LHCN-M2 (cell line): ENCODE measurements around the gene LPCAT2. TPM values are rescaled to one million over a fixed set of nuclear protein-coding genes. Genes with fewer than 3 reads are reported as not detected.
"Not testable (repeated sequence)": the region's sequence is repeated elsewhere in the genome, so short reads cannot be mapped to it uniquely, and the experiment has no call there.

Source experiments
- DNase-seq: peaks from one replicate; pipeline ENCODE4 v3.0.0-alpha.2; 2012; ENCODE audit warnings: low read depth
- total RNA-seq: library from RNA; depleted of rRNA; stranded (reverse); fragments of >200 nt; gene quantifications from 2 replicates; pipeline ENCODE4 v1.2.3, GENCODE V29; 2014; rRNA removed

The LPCAT2 gene
- total RNA-seq, 1 experiment from 2014 or later: 6.8 TPM

DNA sequence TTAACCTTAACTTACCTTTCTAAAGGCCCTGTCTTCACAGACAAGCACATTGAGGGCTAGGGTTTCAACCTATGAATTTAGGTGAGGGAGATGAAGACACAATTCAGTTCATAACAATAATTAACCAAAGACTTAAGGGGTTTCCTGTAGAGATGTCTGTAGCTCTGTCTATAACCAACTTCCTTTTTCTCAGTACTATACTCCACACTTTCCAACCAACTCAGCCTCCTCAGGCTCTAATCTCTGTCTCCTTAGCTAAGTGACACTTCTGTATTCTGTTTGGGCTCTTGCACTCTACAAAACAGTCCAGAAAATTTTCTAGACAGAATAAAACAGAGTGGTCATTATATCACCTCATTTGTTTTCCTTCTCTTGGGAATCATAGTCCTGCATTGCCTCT is 83.4 kb downstream of the LPCAT2 start:
- no peak for DNase-seq

DNA sequence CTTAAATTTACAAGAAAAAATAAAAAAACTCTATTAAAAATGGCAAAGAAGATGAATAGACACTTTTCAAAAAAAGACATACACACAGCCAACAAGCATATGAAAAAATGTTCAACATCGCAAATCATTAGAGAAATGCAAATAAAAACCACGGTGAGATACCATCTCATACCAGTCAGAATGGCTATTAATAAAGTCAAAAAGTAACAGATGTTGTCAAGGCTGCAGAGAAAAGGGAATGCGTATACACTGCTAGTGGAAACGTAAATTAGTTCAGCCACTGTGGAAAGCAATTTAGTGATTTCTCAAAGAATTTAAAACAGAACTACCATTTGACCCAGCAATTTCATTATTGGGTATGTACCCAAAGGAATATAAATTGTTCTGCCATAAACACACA is 89.1 kb downstream of the LPCAT2 start:
- DNase-seq: no peak

DNA sequence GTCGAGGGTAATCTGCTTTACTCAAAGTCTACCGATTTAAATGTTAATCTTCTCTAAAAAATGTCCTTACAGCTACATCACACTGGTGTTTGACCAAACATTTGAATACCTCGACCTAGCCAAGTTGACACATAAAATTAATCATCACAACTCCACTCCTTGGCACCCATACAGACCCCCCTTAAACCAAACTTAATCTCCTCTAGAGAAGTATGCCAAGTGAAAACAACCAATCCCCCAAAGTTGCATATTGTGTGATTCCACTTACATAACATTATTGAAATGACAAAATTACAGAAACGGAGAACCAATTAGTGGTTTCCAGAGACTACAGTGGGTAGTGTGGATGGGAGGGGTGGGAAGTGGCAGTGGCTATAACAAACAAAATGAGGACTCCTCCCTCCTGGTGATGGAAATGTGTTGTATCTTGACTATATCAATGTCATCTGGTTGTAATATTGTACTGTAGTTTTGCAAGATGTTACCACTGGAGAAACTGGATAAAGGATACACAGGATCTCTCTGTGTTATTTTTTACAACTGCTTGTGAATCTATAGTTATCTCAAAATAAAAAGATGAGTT is 97.0 kb downstream of the LPCAT2 start:
- DNase-seq: no peak

DNA sequence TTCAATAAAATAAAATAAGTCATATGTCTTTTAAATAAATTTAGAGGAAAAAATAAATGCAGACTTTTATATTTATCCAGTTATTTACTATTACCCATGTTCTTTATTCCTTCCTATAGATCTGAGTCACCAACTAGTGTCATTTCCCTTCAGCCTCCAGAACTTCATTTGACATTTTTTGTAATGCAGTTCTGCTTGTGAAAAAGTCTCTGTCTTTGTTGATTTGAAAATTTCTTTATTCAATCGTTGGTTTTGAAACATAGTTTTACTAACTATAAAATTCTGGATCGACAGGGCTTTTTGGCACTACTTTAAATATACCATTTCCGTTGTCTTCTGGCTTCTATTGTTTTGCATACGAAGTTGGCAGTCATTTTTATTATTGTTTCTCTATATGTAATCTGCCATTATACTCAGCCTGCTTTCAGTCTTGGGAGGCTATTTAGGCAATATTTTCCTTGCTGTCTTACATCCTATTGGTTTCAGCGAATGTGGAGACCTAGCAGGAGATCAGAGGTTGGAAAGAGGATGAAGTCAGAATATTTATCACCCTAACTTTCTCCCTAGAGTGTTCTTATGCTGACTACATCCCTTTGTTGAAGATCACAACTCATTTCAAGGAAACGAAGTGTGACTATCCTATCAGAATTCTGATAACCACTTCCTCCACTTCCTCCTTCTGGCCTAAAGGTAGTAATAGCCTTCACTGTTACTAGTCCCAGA is 104.9 kb downstream of the LPCAT2 start:
- DNase-seq: no peak

DNA sequence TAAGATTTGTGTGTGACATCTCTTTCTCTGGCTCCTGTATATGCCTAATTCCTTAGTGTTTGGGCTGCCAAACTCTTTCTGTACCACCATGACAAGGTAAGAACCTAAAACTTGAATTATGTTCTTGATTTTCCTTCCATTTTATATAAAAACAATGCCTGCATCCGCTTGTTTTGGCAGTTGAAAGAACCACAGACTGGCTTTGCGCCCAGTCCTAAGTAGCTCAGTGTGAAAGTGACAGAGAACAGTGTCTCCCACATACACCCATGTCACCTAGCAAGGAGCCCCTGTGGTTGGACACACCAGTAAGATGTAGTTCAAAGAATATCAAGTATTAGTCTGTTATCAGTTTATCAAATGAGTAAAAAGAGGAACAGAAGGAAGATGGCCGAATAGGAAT is 106.2 kb downstream of the LPCAT2 start:
- DNase-seq: no peak

DNA sequence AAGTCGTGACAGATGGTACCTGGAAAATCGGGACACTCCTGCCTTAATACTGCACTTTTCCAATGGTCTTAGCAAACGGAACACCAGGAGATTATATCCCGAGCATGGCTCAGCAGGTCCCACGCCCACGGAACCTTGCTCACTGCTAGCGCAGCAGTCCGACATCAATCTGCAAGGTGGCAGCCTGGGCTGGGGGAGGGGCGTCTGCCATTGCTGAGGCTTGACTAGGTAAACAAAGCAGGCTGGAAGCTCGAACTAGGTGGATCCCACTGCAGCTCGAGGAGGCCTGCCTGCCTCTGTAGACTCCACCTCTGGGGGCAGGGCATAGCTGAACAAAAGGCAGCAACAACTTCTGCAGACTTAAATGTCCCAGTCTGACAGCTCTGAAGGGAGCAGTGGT is 106.8 kb downstream of the LPCAT2 start:
- not testable (repeated sequence) for DNase-seq

DNA sequence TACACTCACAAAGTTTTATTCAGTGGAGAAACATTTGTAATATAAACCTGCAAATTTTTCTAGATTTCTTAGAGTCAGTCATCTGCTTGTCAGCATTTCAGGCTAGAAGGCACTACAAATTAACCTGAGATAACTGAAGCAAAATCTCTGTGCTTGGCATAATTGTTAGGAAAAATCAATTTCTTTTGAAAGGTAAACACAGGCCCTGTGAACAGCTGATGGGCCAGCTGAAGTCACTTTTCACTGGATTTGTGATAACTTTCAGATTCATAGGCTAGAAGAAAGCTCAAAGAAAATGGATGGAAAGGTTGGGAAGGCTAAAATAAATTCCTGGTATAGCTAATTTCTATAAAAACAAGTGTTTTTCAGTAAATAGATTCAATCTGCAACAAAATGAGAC is 112.9 kb downstream of the LPCAT2 start:
- DNase-seq: no peak

DNA sequence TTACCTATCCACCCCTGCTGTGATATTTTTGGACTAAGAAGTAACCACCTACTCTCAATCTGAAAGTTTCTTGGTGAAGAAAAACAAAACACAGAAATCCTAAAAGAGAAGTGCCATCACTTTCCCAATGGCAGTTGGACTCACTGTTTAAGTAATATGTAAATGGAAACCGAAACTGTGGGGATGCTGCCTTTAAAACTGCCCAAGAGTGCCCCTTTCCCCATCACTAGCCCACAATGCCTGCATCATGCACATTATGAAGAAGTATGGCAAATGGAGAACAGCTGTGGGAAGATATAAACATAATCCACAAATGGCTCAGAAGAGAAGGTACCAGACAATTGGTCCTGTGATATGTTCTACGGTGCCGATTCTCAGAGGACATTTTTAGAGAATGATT is 113.4 kb downstream of the LPCAT2 start:
- DNase-seq: peak; percentile 12

DNA sequence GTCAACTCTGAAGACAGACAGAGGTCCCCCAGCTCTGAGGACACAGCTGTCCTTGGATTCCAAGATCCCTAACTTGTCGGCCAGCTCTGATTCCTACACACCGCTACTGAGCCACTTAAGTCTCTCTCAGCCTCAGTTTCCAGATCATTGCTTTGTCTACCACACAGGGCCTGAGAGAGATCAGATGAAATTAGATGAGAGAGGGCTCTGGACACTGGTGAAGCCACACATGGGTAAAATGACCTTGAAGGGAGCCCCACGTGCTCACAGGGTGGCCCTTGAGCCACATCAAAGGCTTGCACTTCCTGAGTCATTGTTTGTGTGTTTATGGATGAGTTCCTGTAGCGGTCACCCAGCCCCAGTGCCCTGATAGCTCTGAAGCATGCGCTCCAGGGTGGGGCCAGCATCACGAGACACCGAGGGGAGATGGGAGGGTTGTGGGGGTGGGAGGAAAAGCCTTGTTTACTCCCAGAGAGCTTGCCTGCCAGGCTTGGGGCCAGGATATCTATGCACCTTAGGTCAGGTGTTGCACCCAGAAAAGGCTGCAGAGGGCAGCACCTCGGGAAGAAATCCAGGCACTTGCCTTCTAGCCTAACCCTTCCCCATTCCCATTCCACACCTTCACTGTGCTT is 114.2 kb downstream of the LPCAT2 start:
- DNase-seq: no peak

DNA sequence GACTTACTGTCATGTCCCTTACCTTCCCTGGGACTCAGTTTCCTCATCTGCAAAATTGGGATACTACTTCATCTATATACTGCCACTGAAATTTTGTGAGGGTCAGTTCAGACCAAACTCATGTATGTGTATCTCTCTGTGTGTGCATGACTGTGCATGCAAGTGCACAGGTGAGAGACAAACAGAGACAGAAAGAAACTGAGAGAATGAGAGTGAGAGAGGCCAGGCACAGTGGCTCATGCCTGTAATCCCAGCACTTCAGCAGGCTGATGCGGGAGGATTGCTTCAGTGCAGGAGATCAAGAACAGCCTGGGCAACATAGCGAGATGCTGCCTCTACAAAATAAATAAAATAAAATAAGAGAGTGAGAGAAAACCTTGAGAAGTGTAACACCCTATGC is 114.8 kb downstream of the LPCAT2 start:
- no peak for DNase-seq

DNA sequence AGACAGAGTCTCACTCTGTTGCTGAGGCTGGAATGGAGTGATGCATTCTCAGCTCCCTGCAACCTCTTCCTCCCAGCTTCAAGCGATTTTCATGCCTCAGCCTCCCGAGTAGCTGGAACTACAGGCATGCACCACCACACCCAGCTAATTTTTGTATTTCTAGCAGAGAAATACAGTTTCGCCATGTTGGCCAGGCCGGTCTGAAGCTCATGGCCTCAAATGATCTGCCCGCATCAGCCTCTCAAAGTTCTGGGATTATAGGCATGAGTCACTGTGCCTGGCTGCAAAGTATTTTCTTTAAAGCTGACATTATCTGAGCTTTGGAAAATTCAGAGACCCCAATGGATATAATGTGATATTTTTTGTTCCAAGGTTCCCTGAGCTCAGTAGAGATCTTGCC is 115.8 kb downstream of the LPCAT2 start:
- DNase-seq: no peak

DNA sequence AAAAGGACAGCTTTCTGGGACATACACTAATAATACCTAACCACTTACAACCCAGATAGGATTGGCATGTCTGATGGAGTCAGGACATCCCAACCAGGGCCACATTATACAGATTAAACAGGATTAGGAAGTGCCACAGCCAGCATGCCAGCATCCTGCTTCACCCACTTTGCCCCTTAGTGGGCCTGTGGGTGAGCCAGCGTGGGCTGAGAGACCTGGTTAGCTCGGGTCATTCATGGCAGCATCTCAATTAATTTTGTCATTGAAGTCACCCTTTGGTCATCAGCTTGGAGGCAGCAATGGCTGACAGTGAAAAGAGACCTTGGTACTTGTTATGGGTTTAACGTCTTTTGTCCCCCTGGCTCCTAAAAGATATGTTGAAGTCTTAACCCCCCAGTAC is 117.0 kb downstream of the LPCAT2 start:
- no peak for DNase-seq

DNA sequence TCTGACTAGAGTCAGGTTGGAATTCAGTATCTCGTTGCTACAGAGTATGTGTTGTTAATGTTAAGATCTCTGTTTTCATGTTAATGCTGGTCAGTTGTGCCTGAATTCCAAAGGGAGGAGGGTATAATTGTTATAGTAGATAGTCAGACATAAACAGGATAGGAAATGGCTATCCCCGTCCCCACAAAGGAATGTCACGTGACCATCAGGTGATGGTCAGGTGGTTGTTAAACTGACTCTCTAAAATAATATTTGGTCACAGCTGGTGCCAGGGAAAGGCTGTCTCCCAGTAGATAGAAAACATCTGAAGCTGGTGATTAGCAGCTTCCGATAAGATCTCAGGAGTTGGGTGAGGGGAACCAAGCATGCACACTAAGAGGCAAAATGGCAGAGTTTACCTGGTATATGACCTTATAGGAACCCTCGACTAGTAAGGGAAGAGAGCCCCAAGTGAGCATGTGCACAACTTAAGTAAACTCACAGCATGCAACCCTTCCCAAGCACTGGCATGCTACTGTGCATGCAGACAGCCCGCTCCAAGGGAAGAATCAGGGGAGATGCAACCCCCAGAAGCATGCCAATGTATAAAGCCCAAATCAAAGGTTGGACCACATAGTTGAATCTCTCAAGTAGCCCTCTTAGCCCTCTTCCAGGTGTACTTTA is 119.6 kb downstream of the LPCAT2 start:
- DNase-seq: no peak

DNA sequence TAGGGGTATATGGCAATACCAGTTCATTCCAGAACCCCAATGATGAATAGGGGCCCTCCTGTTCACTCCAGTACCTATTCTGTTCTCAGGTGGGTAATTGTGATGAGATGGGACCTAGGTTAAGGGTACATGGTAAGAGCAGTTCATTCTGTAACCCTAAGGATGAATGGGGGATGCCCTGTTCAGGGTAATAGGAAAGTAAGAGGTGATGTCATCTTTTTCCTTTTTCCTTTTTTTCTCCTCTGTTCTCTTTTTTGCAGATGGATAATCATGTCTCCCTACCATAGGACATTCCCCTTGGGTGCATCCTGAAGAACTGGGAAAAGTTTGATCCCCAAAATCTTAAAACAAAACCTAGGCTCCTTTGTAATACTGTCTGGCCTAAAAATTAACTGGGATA is 121.9 kb downstream of the LPCAT2 start:
- DNase-seq: no peak

DNA sequence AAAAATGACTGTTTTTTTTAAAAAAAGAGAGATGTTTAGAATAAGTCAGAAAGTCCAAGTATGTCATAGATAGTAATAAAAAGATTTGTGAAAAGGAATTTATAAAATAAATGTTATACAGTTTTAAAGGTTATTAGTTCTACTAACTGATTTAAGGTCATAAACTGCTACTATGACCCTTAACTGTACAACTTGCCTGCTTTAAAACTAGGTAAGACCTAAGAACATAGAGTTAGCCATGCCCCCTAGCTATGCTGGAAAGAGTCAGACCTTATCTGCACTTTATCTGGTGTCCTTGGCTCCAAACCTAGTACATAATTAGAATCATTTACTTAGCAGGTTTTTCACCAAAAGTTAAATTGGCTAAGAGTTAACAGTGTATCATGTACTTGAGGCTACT is 123.4 kb downstream of the LPCAT2 start:
- DNase-seq: no peak

DNA sequence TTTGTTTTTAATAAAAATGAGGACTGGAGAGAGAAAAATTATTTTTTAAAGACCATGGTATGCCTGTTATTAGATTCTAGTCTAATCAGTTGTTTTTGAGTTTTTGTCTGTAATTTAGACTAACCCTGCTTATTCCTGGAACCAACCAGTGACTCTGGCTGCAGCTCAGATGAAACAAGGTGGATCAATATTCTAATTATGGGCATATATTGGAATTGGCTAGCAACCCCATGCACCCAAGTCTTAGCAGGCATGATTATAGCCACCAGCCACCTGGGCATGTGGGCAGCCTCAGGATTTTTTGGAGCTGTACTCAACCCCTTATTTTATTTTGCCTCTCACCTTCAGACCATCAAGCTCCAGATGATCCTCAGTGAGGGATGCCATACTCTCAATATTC is 125.3 kb downstream of the LPCAT2 start:
- no peak for DNase-seq

Other genes with a start within 250 kb of the LPCAT2 start
- gene IRX6, start 184.9 kb upstream of the LPCAT2 start, total RNA-seq: 0.06 TPM in 1 of 2 replicates, not detected in the other
- gene MMP2, start 29.9 kb upstream of the LPCAT2 start, total RNA-seq: 349 and 405 TPM in 2 replicates
- gene CAPNS2, start 57.6 kb downstream of the LPCAT2 start, total RNA-seq: not detected in 2 replicates
- not detected in 2 replicates for gene SLC6A2, start 146.9 kb downstream of the LPCAT2 start, total RNA-seq